ENCODE data around the gene COPS2. TPM values are rescaled to one million over a fixed set of nuclear protein-coding genes. Genes with fewer than 3 reads are reported as not detected.

COPS2 gene
- total and polyA plus RNA-seq, 10 donors, result 21.0 to 58.4 (median 47.3) TPM

- H3K4me1 ChIP-seq, result no peaks in the 10 kb centered on the region
- no peaks in the 10 kb centered on the region for H3K27me3 ChIP-seq (replicated peaks in 1 of 7)
- H3K4me3 ChIP-seq, result no peak overlapping the region
- H3K36me3 ChIP-seq, result peaks cover 0 to 13% (median 0%) of the 10 kb centered on the region in 6 donors
- intact Hi-C loops (cut with DNase I; ENCODE audit: low total_unique reads), result no loop called here
- H3K9me3 ChIP-seq, result no peaks in the 10 kb centered on the region
- DNase-seq, result no peak
- no peak overlapping the region for H3K27ac ChIP-seq
- no peak for TF ChIP-seq CTCF (IDR thresholded peaks at IDR 0.05 in 8 of 11, conservative IDR thresholded peaks at IDR 0.05 in 3 of 11)
These were observed 59.2 kb downstream of the COPS2 start for GRCh38 chr15:49096090-49096750.

GRCh38 chr15:49094923-49095322 lies 60.5 kb downstream of the COPS2 start:
- intact Hi-C loops (cut with DNase I; ENCODE audit: low total_unique reads), result no loop called here
- no peaks in the 10 kb centered on the region for H3K9me3 ChIP-seq
- H3K36me3 ChIP-seq, result peaks cover 0 to under 1% (median 0%) of the 10 kb centered on the region in 6 donors
- WGBS, 5 donors, result 66 to 86% (median 71%) methylated on average over 1 of the region's 1 CpG
- H3K27me3 ChIP-seq (replicated peaks in 1 of 7), result no peaks in the 10 kb centered on the region
- TF ChIP-seq POLR2A (IDR thresholded peaks at IDR 0.05) (no peak), POLR2AphosphoS5 (IDR thresholded peaks at IDR 0.05) (no peak), CTCF (IDR thresholded peaks at IDR 0.05 in 8 of 11, conservative IDR thresholded peaks at IDR 0.05 in 3 of 11) (no peak)
- no peak overlapping the region for H3K4me3 ChIP-seq
- no peak for DNase-seq
- H3K4me1 ChIP-seq, result no peaks in the 10 kb centered on the region
- H3K27ac ChIP-seq, result no peak overlapping the region

- intact Hi-C loops (cut with DNase I; ENCODE audit: low total_unique reads), result no loop called here
- no peak for DNase-seq
- H3K4me1 ChIP-seq, result no peaks in the 10 kb centered on the region
- TF ChIP-seq POLR2A (IDR thresholded peaks at IDR 0.05), result no peak
- no peaks in the 10 kb centered on the region for H3K9me3 ChIP-seq
- 90 to 97% (median 94%) methylated on average over 4 of the region's 4 CpGs for WGBS, 5 donors
- H3K27me3 ChIP-seq (replicated peaks in 1 of 7), result no peaks in the 10 kb centered on the region
- H3K36me3 ChIP-seq, result no peaks in the 10 kb centered on the region
- H3K4me3 ChIP-seq, result no peak overlapping the region
- H3K27ac ChIP-seq, result no peak overlapping the region
These were observed 61.9 kb downstream of the COPS2 start for GRCh38 chr15:49093252-49094105.

- WGBS, 5 donors, result 88 to 94% (median 90%) methylated on average over 4 of the region's 4 CpGs
- no peaks in the 10 kb centered on the region for H3K9me3 ChIP-seq
These were observed 66.4 kb downstream of the COPS2 start for GRCh38 chr15:49088996-49089395.

More at GRCh38 chr15:49088996-49089395, 66.4 kb downstream of the COPS2 start:
- no peak for DNase-seq
- Histone ChIP-seq H3K4me1 (no peaks in the 10 kb centered on the region), H3K36me3 (no peaks in the 10 kb centered on the region), H3K27ac (no peak overlapping the region), H3K27me3 (replicated peaks in 1 of 7) (no peaks in the 10 kb centered on the region), H3K4me3 (no peak overlapping the region)
- no peak for TF ChIP-seq POLR2AphosphoS5 (IDR thresholded peaks at IDR 0.05)
- TF ChIP-seq CTCF (IDR thresholded peaks at IDR 0.05 in 8 of 11, conservative IDR thresholded peaks at IDR 0.05 in 3 of 11), result no peak
- no peak for TF ChIP-seq POLR2A (IDR thresholded peaks at IDR 0.05)
- intact Hi-C loops (cut with DNase I; ENCODE audit: low total_unique reads), result no loop called here

Measured in spleen (tissue), 11 donors.